ENCODE results near the gene SPTBN1.
"Not testable (repeated sequence)": the region's sequence is repeated elsewhere in the genome, so short reads cannot be mapped to it uniquely, and the experiment has no call there.

The SPTBN1 gene

DNA sequence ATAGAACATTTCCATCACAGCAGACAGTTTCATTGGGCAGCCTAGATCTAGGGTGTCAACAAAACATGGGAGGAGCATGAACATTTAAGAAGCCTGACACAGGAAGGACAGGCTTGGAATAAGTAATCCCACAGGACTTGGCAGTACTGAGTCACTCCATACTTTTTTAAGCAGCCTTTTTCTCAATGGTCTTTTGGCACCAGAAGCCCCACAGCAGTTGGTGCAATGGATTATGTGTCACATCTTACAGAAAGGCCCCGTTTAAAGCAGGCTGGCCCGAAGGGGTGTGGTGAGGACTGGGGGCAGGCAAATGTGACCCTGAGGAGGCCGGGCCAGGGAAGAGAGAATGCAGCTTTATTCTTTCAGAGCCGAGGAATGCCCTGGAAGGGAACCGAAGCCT, 26.6 kb downstream of the SPTBN1 start:
- TF ChIP-seq, protein P1, sequence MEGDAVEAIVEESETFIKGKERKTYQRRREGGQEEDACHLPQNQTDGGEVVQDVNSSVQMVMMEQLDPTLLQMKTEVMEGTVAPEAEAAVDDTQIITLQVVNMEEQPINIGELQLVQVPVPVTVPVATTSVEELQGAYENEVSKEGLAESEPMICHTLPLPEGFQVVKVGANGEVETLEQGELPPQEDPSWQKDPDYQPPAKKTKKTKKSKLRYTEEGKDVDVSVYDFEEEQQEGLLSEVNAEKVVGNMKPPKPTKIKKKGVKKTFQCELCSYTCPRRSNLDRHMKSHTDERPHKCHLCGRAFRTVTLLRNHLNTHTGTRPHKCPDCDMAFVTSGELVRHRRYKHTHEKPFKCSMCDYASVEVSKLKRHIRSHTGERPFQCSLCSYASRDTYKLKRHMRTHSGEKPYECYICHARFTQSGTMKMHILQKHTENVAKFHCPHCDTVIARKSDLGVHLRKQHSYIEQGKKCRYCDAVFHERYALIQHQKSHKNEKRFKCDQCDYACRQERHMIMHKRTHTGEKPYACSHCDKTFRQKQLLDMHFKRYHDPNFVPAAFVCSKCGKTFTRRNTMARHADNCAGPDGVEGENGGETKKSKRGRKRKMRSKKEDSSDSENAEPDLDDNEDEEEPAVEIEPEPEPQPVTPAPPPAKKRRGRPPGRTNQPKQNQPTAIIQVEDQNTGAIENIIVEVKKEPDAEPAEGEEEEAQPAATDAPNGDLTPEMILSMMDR (conservative IDR thresholded peaks at IDR 0.05; ENCODE audit: low read depth, low read length): no peak
- H3K4me3 ChIP-seq (ENCODE audit: low read depth, low read length): no peak overlapping the region
- DNase-seq (ENCODE audit: low read depth): peak; percentile 71

DNA sequence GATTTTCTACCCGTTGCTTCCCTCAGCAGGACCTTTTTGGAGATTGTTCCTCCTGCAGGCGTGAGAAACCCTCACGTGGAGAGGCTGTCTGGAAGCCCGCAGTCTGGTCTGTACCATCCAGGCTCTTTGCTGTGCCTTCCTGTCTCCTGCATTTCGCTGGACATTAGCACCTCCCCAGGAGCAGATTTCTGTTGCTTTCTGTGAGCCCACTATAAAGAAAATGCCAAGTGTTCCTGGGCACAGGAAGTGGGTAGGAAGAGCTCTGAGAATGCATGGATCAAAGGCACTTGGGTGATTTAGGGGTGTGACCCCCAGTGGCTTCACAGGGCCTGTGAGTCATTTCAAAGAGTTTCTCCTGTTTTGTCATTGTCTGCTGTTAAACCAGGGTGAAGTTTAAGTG, 27.3 kb downstream of the SPTBN1 start:
- no peak overlapping the region for H3K4me3 ChIP-seq (ENCODE audit: low read depth, low read length)
- TF ChIP-seq, protein P1 (conservative IDR thresholded peaks at IDR 0.05; ENCODE audit: low read depth, low read length): no peak
- peak; percentile 53 for DNase-seq (ENCODE audit: low read depth)

DNA sequence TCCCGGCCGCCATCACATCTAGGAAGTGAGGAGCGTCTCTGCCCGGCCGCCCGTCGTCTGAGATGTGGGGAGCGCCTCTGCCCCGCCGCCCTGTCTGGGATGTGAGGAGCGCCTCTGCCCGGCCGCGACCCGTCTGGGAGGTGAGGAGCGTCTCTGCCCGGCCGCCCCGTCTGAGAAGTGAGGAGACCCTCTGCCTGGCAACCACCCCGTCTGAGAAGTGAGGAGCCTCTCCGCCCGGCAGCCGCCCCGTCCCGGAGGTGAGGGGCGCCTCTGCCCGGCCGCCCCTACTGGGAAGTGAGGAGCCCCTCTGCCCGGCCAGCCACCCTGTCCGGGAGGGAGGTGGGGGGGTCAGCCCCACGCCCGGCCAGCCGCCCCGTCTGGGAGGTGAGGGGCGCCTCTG, 29.6 kb downstream of the SPTBN1 start:
- H3K4me3 ChIP-seq (ENCODE audit: low read depth, low read length); DNase-seq (ENCODE audit: low read depth): not testable (repeated sequence)

DNA sequence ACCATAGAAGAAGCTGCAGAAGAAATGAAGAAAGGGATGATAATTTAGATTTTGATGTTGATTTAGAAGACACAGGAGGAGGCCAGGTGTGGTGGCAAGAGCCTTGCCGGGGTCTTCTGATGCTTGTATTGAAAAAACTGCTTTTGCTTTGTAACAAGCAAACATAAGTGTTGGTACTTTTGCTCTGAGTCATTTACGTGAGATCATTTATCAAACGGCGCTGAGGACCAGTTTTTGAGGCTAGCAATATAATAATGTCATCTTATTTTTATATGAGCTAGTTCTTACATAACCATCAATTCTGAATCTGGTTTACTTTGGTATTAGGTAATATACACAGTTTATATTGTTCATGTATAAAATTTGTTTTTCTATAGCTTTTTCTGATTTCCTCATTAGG, 30.6 kb downstream of the SPTBN1 start:
- H3K4me3 ChIP-seq (ENCODE audit: low read depth, low read length): no peak overlapping the region
- TF ChIP-seq, protein P1 (conservative IDR thresholded peaks at IDR 0.05; ENCODE audit: low read depth, low read length): no peak
- DNase-seq (ENCODE audit: low read depth): no peak

DNA sequence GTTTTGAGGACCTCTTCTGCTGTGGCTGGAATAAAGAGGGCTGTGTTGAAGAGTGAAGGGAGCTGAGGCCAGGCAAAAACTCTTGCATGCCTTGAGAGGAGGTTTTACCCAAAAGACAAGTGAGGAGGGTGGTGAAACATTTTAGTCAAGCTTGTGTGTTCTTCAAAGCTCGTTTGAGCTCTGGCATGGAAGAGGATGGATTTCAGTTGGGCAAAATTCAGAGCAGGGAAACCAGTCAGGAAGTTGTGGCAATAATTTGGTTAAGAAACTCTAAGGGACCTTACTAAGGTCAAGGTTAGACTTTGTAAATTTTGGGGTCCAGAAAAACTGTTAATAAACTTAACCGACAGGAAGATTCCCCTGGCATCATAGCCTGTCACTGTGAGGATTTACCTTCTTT, 34.7 kb downstream of the SPTBN1 start:
- no peak for DNase-seq (ENCODE audit: low read depth)
- no peak overlapping the region for H3K4me3 ChIP-seq (ENCODE audit: low read depth, low read length)
- TF ChIP-seq, protein P1 (conservative IDR thresholded peaks at IDR 0.05; ENCODE audit: low read depth, low read length): no peak

DNA sequence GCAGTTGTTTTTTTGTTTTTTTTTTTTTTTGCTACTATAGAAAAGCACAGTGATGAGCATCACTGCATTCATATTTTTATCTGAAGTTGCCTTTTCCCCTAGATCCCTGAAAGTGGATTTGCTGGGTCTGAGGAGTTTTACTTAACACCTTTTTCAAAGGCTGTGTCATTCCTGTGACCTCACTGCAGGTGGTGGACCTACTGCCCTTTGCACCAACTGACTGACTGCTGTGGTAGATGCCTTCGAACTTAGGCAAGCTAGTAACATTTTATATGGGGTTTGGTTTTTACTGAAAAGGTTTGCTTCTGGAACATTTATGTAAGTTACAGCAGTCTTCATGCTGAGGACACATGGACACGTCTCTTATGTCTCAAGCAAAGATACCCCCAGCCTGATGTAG, 36.2 kb downstream of the SPTBN1 start:
- DNase-seq (ENCODE audit: low read depth): peak; percentile 30
- no peak overlapping the region for H3K4me3 ChIP-seq (ENCODE audit: low read depth, low read length)
- TF ChIP-seq, protein P1 (conservative IDR thresholded peaks at IDR 0.05; ENCODE audit: low read depth, low read length): no peak

DNA sequence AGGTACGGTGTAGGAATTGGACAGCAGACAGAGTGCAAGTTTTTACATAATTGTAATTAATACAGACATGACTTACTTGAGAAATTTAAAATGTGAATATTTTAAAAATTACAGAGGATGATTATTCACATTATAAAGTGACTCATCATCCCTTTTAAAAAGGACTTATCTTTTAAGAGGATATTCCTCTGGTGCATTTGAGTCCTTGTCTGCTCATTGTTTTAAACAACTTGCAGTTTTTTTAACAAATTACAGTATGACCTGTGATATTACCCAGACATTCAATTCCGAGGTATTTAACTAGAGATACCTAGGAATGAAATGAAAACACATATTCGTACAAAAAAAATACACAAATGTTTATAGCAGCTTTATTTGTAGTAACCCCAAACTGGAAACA, 38.0 kb downstream of the SPTBN1 start:
- DNase-seq (ENCODE audit: low read depth): no peak
- H3K4me3 ChIP-seq (ENCODE audit: low read depth, low read length): no peak overlapping the region
- TF ChIP-seq, protein P1 (conservative IDR thresholded peaks at IDR 0.05; ENCODE audit: low read depth, low read length): no peak

DNA sequence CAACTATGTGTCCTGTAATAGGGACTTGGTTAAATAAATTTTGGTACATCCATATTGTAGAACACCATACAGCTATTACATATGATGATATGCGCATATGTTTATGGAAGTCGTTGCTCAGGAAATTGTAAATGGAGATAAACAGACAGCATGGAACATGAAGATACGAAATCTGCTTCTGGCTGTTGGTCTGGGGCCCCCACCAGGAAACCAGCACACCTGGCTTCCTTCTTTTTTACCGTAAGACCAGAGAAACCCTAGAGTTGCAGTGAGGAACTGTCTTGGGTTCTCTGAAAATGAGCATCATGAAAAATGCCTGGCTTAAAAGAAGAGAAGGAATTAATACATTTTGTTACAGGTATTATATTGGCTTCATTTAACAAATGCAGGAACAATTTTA, 40.8 kb downstream of the SPTBN1 start:
- no peak for DNase-seq (ENCODE audit: low read depth)
- H3K4me3 ChIP-seq (ENCODE audit: low read depth, low read length): no peak overlapping the region
- TF ChIP-seq, protein P1 (conservative IDR thresholded peaks at IDR 0.05; ENCODE audit: low read depth, low read length): no peak
